Measurements from ENCODE around the gene PDE6C.

DNA sequence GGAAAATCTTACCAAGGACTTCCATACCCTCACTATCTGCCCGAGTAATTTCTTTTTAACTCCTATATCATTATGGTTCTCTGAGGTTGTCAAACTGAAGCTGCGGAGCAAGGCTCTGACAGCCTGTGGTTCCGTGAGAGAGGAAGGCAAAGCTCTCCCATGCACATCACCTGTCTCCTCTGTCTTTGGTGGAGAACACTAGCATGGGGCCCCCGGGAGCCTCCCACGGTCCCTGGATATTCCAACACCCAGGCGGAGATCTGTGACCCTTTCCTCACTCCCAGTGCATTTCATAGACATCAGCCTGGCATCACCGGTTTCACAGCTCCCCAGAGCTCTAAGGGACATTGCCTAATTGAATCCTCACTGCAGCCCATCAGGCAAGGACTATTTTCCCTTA, 21.7 kb upstream of the PDE6C start:
- TF ChIP-seq RAD21 (IDR thresholded peaks at IDR 0.05; ENCODE audit: low read length) (no peak), MXI1 (IDR thresholded peaks at IDR 0.05; ENCODE audit: low read depth, low read length) (no peak), POLR2AphosphoS5 (IDR thresholded peaks at IDR 0.05; ENCODE audit: low read depth, low read length) (no peak), GABPA (IDR thresholded peaks at IDR 0.05; ENCODE audit: low read depth) (no peak)
- TF ChIP-seq, protein P1, sequence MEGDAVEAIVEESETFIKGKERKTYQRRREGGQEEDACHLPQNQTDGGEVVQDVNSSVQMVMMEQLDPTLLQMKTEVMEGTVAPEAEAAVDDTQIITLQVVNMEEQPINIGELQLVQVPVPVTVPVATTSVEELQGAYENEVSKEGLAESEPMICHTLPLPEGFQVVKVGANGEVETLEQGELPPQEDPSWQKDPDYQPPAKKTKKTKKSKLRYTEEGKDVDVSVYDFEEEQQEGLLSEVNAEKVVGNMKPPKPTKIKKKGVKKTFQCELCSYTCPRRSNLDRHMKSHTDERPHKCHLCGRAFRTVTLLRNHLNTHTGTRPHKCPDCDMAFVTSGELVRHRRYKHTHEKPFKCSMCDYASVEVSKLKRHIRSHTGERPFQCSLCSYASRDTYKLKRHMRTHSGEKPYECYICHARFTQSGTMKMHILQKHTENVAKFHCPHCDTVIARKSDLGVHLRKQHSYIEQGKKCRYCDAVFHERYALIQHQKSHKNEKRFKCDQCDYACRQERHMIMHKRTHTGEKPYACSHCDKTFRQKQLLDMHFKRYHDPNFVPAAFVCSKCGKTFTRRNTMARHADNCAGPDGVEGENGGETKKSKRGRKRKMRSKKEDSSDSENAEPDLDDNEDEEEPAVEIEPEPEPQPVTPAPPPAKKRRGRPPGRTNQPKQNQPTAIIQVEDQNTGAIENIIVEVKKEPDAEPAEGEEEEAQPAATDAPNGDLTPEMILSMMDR (IDR thresholded peaks at IDR 0.05), result no peak

Measured in SK-N-SH (cell line).